SKM-1 (cell line): ENCODE measurements around the gene ATP6V1C2.
A peak's percentile ranks its signal among the peaks of the same experiment; 100 is the strongest.
"Not testable (repeated sequence)": the region's sequence is repeated elsewhere in the genome, so short reads cannot be mapped to it uniquely, and the experiment has no call there.

Experiments used
- DNase-seq: peaks from one replicate; lab custom pipeline; 2025; ENCODE audit not compliant: unreplicated experiment; lab: John Stamatoyannopoulos, UW

The ATP6V1C2 gene

GRCh38 chr2:10812362-10813162, 91.1 kb downstream of the ATP6V1C2 start, which contains the start of gene PDIA6:
Gene PDIA6 (minus strand): TSS chr2:10812785. CDS start chr2:10812696, 89 bp downstream.
- peak; percentile 88 for DNase-seq

GRCh38 chr2:10813163-10814138, 92.0 kb downstream of the ATP6V1C2 start:
- DNase-seq, result not testable (repeated sequence)

DNA sequence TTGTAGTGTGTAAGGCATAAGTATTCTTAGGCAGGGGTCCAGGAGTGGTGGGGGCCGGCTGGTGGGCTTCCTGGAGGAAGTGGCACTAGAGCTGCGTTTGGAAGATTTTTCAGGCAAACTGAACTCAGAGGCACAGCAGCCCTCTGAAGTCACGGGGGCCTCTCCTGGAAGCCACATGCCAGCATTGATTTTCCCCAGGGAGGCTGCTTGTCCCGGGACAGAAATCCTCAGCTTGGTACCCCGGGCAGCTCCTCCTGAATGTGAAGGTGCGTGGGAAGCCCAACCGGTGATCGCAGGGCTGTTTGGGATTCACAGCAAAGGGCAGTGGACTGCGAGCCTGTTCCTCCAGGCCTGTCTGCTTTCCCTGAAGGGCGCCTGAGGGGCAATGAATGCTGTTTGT, 92.7 kb downstream of the ATP6V1C2 start:
- DNase-seq, result no peak

- no peak for DNase-seq
Measured at GRCh38 chr2:10814571-10815331, 93.3 kb downstream of the ATP6V1C2 start.

GRCh38 chr2:10817413-10817812, 96.0 kb downstream of the ATP6V1C2 start:
- DNase-seq, result no peak

DNA sequence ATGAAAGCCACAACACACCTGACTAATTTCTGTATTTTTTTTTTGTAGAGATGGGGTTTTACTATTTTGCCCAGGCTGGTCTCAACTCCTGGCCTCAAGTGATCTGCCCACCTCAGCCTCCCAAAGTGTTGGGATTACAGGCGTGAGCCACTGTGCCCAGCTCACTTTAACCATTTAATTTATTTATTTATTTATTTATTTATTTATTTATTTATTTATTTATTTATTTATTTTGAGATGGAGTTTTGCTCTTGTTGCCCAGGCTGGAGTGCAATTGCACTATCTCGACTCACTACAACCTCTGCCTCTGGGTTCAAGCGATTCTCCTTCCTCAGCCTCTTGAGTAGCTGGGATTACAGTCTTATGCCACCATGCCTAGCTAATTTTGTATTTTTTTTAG, 96.9 kb downstream of the ATP6V1C2 start:
- DNase-seq, result not testable (repeated sequence)

DNA sequence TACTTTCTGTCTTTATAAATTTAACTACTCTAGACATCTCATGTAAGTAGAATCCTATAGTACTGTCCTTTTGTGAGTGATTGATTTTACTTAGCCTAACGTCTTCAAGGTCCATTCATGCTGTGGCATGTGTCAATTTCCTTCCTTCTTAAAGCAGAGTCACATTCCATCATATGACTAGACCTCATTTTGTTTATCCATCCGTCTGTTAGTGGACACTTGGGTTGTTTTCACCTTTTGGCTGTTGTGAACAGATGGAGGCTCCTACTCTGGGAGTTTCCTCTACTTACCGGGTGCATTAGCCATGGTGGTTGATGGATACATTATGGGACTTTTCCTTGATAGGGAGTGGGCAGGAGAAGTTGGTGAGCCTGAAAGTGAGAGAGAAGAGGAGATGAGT, 97.6 kb downstream of the ATP6V1C2 start:
- DNase-seq, result no peak

DNA sequence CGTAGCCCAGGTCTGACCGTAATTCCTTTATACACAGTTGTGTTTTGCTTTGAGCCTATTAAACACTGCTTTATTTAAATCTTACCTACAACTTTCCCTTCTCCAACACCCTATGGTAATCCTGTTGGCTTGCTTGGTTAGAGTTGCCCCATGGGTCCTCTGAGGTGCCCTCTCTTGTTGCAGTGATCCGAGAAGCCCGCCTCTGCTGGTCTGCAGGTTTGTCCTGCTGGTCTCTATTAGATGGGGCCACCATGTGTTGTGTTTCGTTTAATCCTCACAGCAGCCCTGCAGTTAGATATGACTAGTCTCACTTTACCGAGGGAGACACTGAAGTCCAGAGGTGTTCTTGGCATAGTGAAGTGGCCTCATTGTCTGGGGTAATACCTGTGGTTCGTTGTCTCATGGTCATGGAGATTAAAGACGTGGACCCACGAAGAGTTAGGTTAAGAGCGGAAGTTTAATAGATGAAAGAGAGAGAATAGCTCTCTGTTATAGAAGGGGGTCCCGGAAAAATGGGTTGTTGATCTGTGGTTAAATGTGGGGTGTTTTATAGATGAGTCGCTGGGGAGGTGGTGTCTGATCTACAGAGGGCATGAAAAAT, 98.4 kb downstream of the ATP6V1C2 start:
- no peak for DNase-seq

GRCh38 chr2:10820562-10820961, 99.1 kb downstream of the ATP6V1C2 start:
- no peak for DNase-seq

GRCh38 chr2:10820978-10821695, 99.7 kb downstream of the ATP6V1C2 start:
- peak; percentile 15 for DNase-seq

DNA sequence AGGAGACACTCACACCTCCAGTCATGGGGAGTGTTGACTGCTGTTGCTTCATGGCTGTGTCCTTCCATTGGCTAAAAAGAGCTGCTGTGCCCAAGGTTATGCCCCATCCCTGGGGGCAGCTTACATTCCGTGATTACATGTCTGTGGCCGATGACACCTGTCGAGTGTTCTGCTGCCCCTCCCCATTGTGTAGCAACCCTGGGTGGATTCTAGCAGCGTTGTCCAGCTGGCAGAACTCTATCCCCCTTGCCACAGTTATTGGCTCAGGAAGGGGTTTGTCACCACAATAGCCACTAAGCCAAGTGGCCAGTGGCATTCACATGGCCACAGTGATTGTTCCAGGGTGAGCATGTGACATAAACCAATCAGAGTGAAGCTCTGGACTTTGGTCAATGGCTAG, 102.8 kb downstream of the ATP6V1C2 start:
- no peak for DNase-seq

GRCh38 chr2:10826026-10826425, 104.6 kb downstream of the ATP6V1C2 start:
- no peak for DNase-seq

GRCh38 chr2:10826625-10827024, 105.2 kb downstream of the ATP6V1C2 start:
- no peak for DNase-seq

GRCh38 chr2:10828346-10828745, 106.9 kb downstream of the ATP6V1C2 start:
- no peak for DNase-seq

DNA sequence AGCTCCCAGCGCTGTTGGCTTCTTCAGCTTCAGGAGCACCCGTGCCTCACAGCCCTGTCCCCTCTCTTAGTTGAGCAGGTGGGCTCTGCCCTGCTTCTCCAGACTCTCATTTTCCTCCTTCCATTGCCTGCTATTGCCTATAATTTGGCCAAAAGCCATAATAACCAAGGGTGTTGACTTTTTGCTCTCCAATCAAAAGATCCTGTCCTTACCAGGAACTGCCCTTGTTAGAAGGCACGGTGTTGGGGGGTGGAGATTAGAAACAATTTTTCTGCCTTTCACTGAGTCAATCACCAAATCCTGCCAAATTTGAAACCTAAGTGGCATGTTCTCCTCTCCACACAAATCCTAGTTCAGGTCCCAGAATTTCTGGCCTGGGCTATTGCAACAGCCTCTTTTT, 107.9 kb downstream of the ATP6V1C2 start:
- no peak for DNase-seq

GRCh38 chr2:10830203-10830602, 108.8 kb downstream of the ATP6V1C2 start:
- DNase-seq, result no peak

GRCh38 chr2:10830641-10831399, 109.4 kb downstream of the ATP6V1C2 start:
- no peak for DNase-seq

- DNase-seq, result no peak
Measured at GRCh38 chr2:10831400-10831985, 110.1 kb downstream of the ATP6V1C2 start.
